HS-5 (cell line): ENCODE measurements around the gene AMH.

Source experiments
- DNase-seq: peaks from one replicate; pipeline ENCODE4 v3.0.0-alpha.2; 2012; ENCODE audit warnings: low read depth

The AMH gene

GRCh38 chr19:2249880-2250765, 1.0 kb downstream of the AMH start:
- DNase-seq: no peak

GRCh38 chr19:2250766-2251105, 1.6 kb downstream of the AMH start:
- no peak for DNase-seq

GRCh38 chr19:2251106-2252054, 2.3 kb downstream of the AMH start:
- no peak for DNase-seq

- DNase-seq: no peak
Observed at GRCh38 chr19:2252055-2252796, 3.1 kb downstream of the AMH start.

- no peak for DNase-seq
Observed at GRCh38 chr19:2252797-2253105, 3.6 kb downstream of the AMH start.

- DNase-seq: no peak
Observed at GRCh38 chr19:2253106-2254063, 4.3 kb downstream of the AMH start.

GRCh38 chr19:2254064-2254872, 5.1 kb downstream of the AMH start:
- DNase-seq: no peak

GRCh38 chr19:2255112-2255845, 6.2 kb downstream of the AMH start:
- no peak for DNase-seq

GRCh38 chr19:2255982-2256685, 7.0 kb downstream of the AMH start, which contains the start of gene JSRP1:
TSS of gene JSRP1 (minus strand) at chr19:2256417. CDS start at chr19:2255314, 1,103 bp downstream.
- no peak for DNase-seq

- DNase-seq: no peak
Observed at GRCh38 chr19:2259336-2259735, 10.2 kb downstream of the AMH start.

GRCh38 chr19:2260341-2260805, 11.2 kb downstream of the AMH start:
- no peak for DNase-seq

GRCh38 chr19:2261438-2262172, 12.5 kb downstream of the AMH start:
- DNase-seq: no peak

- DNase-seq: no peak
Observed at GRCh38 chr19:2266183-2266993, 17.3 kb downstream of the AMH start.

GRCh38 chr19:2268480-2268830, 19.3 kb downstream of the AMH start:
- no peak for DNase-seq

- no peak for DNase-seq
Observed at GRCh38 chr19:2268861-2269243, 19.7 kb downstream of the AMH start.

GRCh38 chr19:2269244-2270156, 20.4 kb downstream of the AMH start:
- DNase-seq: peak; percentile 61

- no peak for DNase-seq
Observed at GRCh38 chr19:2270157-2270422, 21.0 kb downstream of the AMH start.
